GM12872 (cell line): ENCODE results near the gene TLL2.

Source experiments
- TF ChIP-seq, protein P1 (sequence below): IDR thresholded peaks from 3 replicates; pipeline ENCODE4 v1.5.1; 2011; ENCODE audit warnings: low read depth, mild to moderate bottlenecking, low read length, moderate library complexity; ENCODE audit not compliant: insufficient read depth

Gene TLL2

DNA sequence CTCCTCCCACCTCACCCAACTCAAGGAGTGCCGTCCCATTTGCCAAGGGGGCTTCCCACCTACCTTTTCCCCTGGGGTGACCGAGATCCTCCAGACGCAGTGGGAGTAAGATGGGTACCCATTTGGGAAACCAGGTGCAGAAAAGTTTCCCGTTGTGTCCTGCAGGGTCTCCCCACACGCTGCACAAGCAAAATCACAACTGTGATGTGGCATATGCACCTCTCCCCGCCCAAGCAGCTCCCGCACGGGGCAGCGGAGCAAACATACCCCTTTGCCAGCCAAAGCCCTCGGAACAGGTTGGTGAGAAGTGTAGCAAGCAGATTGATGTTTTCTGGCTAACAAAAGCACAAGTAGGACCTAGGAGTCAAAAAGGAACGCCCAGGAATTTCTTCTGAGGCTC is 103.4 kb downstream of the TLL2 start:
- TF ChIP-seq, protein P1, sequence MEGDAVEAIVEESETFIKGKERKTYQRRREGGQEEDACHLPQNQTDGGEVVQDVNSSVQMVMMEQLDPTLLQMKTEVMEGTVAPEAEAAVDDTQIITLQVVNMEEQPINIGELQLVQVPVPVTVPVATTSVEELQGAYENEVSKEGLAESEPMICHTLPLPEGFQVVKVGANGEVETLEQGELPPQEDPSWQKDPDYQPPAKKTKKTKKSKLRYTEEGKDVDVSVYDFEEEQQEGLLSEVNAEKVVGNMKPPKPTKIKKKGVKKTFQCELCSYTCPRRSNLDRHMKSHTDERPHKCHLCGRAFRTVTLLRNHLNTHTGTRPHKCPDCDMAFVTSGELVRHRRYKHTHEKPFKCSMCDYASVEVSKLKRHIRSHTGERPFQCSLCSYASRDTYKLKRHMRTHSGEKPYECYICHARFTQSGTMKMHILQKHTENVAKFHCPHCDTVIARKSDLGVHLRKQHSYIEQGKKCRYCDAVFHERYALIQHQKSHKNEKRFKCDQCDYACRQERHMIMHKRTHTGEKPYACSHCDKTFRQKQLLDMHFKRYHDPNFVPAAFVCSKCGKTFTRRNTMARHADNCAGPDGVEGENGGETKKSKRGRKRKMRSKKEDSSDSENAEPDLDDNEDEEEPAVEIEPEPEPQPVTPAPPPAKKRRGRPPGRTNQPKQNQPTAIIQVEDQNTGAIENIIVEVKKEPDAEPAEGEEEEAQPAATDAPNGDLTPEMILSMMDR, result no peak

DNA sequence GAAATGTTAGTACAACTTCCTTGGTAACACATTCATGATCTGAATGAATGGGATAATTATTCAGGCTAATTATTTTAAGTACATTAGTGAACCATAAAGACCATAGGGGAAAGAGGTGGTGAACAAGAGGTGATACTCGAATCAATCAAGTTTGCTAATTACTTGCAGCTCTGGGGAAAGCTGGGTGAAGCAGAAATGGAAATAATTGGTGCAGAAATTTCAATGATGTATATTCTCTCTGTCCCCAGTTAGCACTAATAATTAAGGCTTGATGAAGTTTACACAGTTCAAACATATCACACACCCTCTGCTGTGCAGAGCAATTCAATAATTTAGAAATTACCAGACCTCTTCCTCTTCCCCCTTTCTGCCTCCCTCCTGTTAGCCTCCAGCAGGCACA is 105.5 kb downstream of the TLL2 start:
- TF ChIP-seq, protein P1, result no peak

DNA sequence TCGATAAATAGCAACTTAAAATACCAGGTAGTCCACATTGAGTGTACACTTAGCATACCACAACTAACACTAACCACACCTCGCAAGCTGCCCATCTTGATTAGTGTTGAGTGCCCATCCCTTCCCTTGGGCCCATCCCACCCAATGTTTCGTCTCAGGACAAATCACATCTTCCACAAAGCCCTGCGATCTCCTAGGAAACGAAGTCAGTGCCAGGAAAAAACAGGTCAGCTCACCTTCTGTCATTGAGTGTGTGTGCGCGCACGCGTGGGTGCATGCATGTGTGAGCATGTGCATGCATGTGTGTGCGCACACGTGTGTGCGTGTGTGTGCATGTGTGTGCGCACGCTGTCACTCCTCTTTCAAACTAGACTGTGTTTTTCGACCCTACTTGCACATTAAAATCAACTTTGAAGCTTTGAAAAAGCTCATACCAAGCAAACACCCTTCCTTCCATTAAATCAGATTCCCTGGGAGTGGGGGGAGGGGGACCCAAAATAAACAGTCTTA is 106.1 kb downstream of the TLL2 start:
- TF ChIP-seq, protein P1, result no peak

DNA sequence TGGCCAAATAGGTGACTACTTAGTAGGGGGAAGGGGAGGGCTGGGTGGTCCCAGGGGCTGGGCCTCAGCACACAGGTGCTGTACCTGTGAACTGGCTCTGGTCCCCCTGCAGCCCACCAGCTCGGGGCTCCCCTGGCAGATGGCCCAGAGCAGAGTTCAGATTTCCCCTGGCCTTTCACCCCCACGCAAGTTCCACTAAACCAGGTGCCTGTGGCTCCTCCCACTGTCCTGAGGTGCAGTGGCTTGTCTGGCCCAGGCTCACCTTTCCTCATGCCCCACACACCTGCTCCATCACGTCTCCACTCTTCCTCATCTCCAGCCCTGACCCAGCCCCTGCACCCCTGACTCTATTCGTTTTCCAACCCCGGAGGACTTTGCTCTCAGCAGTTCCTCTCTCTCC is 107.6 kb downstream of the TLL2 start:
- TF ChIP-seq, protein P1, result no peak

DNA sequence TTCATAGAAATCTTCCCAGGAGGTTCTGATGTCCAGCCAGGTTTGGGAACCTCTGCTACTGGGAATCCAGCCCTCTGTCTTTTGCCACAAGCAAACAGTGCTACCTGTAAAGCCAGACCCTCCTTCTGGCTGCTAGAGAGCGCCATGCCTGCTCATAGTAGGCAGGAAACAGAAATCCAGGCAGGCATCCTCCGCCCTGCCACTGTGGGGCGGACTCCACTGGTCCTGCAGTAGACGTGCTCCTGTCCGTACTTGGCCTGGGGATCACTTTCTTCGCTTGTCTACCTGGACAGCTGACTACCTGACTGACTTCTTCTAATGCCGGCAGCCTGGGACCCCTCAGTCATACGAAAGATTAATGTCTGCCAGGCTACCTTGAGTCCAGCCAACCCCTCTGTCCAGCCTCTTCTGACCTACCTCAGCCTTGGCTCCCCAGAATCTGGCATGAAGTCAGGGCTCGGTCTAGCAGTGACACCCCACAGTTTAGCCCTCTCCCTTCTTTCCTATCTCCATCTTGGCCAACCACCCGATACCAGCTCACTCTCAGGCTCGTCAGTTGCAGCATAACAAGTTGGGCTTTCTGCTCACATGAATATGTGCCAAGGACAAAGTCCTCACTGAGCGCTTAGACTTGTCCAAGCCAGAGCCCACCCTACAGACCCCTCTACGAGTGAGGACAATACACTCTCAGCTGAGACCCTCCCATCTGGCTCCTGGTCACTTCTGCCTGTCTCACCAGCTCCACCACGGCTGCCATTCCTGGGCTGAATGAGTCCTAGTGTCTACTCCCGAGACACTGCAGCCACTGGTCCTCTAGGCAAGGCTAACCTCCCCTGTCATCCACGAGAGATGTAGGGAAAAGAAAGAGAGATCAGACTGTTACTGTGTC is 111.1 kb downstream of the TLL2 start:
- TF ChIP-seq, protein P1, result no peak

DNA sequence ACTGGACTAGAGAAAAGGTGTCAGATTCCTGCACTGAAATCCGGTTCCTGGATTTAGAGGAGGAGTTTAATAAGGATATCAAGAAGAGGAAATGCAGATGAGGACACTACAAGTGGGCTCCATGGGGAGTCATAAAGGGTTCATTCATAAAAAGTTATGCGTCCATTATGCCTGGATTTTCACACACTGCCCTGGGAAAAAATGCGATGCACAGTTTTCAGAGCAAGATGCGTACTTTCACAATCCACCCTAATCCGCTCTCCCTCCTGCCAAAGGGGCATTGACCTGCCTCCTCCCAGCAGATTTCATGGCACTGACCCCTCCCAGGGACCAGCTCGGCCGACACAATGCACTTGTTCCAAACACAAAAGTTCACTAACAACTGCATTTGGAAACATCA is 112.7 kb downstream of the TLL2 start:
- TF ChIP-seq, protein P1, result no peak

DNA sequence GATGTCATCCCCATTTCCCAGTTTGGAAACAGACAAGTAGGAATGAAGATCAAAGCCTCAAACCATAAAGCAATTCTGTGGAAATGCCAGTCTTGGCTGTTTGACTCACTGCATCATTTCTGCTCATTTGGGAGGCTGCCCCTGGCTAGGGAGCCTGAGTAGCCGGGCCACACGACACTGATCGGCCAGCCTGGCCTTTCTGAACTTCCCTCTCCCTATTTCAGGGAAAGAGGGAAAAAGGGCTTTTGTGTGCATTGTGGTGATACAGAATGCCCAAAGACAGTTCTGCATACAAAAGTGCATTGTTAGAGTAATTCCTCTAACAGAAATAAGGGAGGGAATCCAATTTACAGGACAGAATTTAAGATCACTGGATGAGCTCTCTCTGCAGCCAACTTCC is 113.3 kb downstream of the TLL2 start:
- TF ChIP-seq, protein P1, result no peak
